Measurements from ENCODE around the gene ASB10.

DNA sequence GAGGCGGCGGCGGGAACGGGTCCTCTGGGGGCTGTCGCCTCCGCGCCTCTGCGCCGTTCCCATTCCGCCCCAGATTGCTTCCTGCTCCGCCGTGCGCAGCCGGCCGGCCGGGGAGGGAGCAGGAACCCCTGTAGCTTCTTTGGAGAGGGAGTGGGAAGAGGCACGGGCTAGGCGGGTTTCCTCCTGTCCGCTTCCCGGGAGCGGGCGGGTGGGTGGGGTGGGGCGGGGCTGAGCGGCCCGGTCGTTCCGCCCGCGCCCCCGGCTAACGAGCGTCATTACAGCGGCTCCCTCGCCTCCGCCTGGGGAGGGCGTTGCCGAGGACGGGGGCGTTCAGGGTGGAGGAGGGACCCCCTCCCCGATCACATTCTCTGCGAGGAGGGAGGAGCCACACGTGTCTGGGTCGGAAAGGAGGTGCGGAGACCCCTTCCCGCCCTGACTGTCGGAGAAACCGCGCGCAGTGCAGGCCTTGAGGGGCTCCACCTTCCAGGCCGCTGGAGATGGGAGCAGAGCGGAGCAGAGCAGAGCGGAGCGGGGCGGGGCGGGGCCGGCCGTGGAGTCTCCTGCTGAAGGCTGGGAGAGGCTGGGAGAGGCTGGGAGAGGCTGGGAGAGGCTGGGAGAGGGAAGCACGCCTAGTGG, 61.1 kb downstream of the ASB10 start:
- TF ChIP-seq, protein P1, sequence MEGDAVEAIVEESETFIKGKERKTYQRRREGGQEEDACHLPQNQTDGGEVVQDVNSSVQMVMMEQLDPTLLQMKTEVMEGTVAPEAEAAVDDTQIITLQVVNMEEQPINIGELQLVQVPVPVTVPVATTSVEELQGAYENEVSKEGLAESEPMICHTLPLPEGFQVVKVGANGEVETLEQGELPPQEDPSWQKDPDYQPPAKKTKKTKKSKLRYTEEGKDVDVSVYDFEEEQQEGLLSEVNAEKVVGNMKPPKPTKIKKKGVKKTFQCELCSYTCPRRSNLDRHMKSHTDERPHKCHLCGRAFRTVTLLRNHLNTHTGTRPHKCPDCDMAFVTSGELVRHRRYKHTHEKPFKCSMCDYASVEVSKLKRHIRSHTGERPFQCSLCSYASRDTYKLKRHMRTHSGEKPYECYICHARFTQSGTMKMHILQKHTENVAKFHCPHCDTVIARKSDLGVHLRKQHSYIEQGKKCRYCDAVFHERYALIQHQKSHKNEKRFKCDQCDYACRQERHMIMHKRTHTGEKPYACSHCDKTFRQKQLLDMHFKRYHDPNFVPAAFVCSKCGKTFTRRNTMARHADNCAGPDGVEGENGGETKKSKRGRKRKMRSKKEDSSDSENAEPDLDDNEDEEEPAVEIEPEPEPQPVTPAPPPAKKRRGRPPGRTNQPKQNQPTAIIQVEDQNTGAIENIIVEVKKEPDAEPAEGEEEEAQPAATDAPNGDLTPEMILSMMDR (IDR thresholded peaks at IDR 0.05), result no peak
- TF ChIP-seq POLR2A (IDR thresholded peaks at IDR 0.05) (no peak), EP300 (IDR thresholded peaks at IDR 0.05) (no peak)

Measured in sigmoid colon (tissue), 4 donors.